ENCODE results near the gene ADD2.
A peak's percentile ranks its signal among the peaks of the same experiment; 100 is the strongest.
"Not testable (repeated sequence)": the region's sequence is repeated elsewhere in the genome, so short reads cannot be mapped to it uniquely, and the experiment has no call there.

Gene ADD2

DNA sequence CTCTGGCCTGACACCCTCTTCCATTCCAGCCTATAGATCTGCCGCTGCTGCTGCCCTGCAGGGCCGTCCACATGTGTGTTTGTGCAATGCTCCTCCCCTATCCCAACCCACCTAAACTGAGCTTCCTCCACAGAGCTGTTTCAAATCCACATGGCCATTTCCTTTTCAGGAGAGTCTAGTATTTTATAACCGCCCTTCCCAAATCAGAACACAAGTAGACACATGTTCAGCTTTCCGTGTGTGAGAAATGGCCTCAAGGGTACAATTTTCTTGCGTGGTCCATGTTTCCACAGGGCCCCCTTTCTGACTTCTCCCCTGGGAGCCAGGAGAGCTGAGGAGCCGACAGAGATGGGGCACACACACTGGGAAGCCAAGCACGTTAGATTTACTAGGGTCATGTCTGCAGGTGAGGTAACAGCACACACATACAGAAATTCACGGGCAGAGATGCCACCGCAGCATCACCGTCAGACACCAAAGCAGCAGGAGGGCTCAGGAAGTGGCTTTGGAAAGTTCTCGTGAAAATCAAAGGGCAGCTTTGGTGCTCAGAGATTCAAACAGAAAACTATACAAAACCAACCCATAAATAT is 111.5 kb downstream of the ADD2 start:
- no peak for DNase-seq (ENCODE audit: low read depth)
- TF ChIP-seq CTCF (IDR thresholded peaks at IDR 0.05; ENCODE audit: low read depth, low read length, missing control alignments), result no peak
- H3K4me3 ChIP-seq (ENCODE audit: low read depth, low read length), result no peak overlapping the region

GRCh38 chr2:70655786-70656185 is 112.2 kb downstream of the ADD2 start:
- no peak for DNase-seq (ENCODE audit: low read depth)
- TF ChIP-seq CTCF (IDR thresholded peaks at IDR 0.05; ENCODE audit: low read depth, low read length, missing control alignments), result no peak
- no peak overlapping the region for H3K4me3 ChIP-seq (ENCODE audit: low read depth, low read length)

GRCh38 chr2:70655211-70655610 is 112.8 kb downstream of the ADD2 start:
- H3K4me3 ChIP-seq (ENCODE audit: low read depth, low read length); DNase-seq (ENCODE audit: low read depth): not testable (repeated sequence)
- TF ChIP-seq CTCF (IDR thresholded peaks at IDR 0.05; ENCODE audit: low read depth, low read length, missing control alignments), result peak; percentile 32

- DNase-seq (ENCODE audit: low read depth), result no peak
- TF ChIP-seq CTCF (IDR thresholded peaks at IDR 0.05; ENCODE audit: low read depth, low read length, missing control alignments), result no peak
- H3K4me3 ChIP-seq (ENCODE audit: low read depth, low read length), result no peak overlapping the region
Measured at GRCh38 chr2:70651727-70652126, 116.3 kb downstream of the ADD2 start.

DNA sequence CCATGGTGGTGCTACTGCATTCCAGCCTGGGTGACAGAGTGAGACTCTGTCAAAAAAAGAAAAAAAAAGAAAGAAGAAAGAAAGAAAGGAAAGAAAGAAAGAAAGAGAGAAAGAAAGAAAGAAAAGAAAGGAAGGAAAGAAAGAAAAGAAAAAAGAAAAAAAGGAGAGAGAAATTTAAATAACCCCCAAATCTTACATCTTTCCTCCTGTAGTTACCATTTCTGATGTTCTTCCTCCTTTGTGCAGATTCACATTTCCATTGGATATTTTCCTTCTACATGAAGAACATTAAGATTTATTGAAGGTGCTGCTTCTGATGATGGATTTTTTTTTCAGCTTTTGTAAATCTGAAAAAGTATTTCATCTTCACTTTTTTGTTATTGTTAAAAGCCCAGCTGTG is 117.0 kb downstream of the ADD2 start:
- TF ChIP-seq CTCF (IDR thresholded peaks at IDR 0.05; ENCODE audit: low read depth, low read length, missing control alignments), result no peak
- H3K4me3 ChIP-seq (ENCODE audit: low read depth, low read length), result no peak overlapping the region
- no peak for DNase-seq (ENCODE audit: low read depth)

GRCh38 chr2:70648961-70649360 is 119.0 kb downstream of the ADD2 start:
- H3K4me3 ChIP-seq (ENCODE audit: low read depth, low read length), result no peak overlapping the region
- TF ChIP-seq CTCF (IDR thresholded peaks at IDR 0.05; ENCODE audit: low read depth, low read length, missing control alignments), result no peak
- no peak for DNase-seq (ENCODE audit: low read depth)

DNA sequence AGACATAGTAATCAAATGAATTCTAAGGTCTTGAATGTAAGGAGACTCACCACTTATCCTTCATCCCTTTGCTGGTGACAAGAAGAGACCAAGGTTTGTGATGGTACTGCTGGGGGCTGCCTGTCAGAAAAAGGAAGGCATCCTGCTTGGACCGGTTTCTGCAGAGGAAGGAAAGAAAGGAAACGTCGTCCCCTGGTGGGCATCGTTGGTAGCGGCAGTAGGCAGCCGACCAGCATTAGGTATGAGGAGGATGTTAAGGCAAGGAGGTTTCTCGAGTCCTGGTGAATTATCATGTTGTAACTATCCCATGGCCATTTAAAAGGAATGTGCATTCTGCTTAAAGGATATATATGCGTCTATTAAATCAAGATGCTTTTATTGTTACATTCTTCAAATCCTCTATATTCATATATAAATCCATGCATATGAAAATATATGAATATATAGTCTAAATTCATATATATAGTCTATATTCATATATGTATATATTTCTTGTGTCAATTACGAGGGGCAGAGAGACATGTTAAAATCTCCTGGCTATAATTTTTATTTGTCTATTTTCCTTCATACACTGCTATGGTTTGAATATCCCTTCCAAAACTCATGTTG is 120.0 kb downstream of the ADD2 start:
- TF ChIP-seq CTCF (IDR thresholded peaks at IDR 0.05; ENCODE audit: low read depth, low read length, missing control alignments), result peak; percentile 100
- peak; percentile 19 for DNase-seq (ENCODE audit: low read depth)
- no peak overlapping the region for H3K4me3 ChIP-seq (ENCODE audit: low read depth, low read length)
